Endometrial microvascular endothelial cells (primary cell): ENCODE results near the gene ATP2B1. TPM values are rescaled to one million over a fixed set of nuclear protein-coding genes. Genes with fewer than 3 reads are reported as not detected.

Experiments used
- in situ Hi-C: cut with HindIII; loops from 2 replicates; pipeline ENCODE4 v1.10.0; 2017; ENCODE audit warnings: low sequenced_read_pairs, low pct_unique_long_range_greater_than_20kb; ENCODE audit errors: inconsistent ontology term
- total RNA-seq: library from RNA; depleted of rRNA; stranded (reverse); fragments of >200 nt; gene quantifications from one replicate; pipeline ENCODE4 v1.2.3, GENCODE V29; 2015; ENCODE audit errors: inconsistent ontology term

Gene ATP2B1
- total RNA-seq, 1 donor from 2014 or later, result 60.2 TPM

- in situ Hi-C loops, result no loop called here
These were observed 140.9 kb downstream of the ATP2B1 start for GRCh38 chr12:89567691-89568239.

GRCh38 chr12:89566615-89567014 is 142.0 kb downstream of the ATP2B1 start:
- in situ Hi-C loops, result no loop called here

GRCh38 chr12:89565002-89565401 is 143.6 kb downstream of the ATP2B1 start:
- in situ Hi-C loops, result no loop called here

- in situ Hi-C loops, result no loop called here
These were observed 148.9 kb downstream of the ATP2B1 start for GRCh38 chr12:89559753-89560152.

- in situ Hi-C loops, result no loop called here
These were observed 151.7 kb downstream of the ATP2B1 start for GRCh38 chr12:89556976-89557375.

GRCh38 chr12:89552376-89552775 is 156.3 kb downstream of the ATP2B1 start:
- in situ Hi-C loops, result no loop called here

GRCh38 chr12:89551747-89552146 is 156.9 kb downstream of the ATP2B1 start:
- in situ Hi-C loops, result no loop called here

- in situ Hi-C loops, result no loop called here
These were observed 161.5 kb downstream of the ATP2B1 start for GRCh38 chr12:89547101-89547500.

GRCh38 chr12:89546151-89546550 is 162.5 kb downstream of the ATP2B1 start:
- in situ Hi-C loops, result no loop called here

- in situ Hi-C loops, result no loop called here
These were observed 163.9 kb downstream of the ATP2B1 start for GRCh38 chr12:89544681-89545184.

- in situ Hi-C loops, result no loop called here
These were observed 164.6 kb downstream of the ATP2B1 start for GRCh38 chr12:89544022-89544421.

GRCh38 chr12:89542912-89543592 is 165.6 kb downstream of the ATP2B1 start:
- in situ Hi-C loops, result no loop called here

GRCh38 chr12:89542236-89542635 is 166.4 kb downstream of the ATP2B1 start:
- in situ Hi-C loops, result no loop called here

GRCh38 chr12:89540586-89540985 is 168.1 kb downstream of the ATP2B1 start:
- in situ Hi-C loops, result no loop called here

- in situ Hi-C loops, result no loop called here
These were observed 169.0 kb downstream of the ATP2B1 start for GRCh38 chr12:89539426-89540223.

- in situ Hi-C loops, result no loop called here
These were observed 169.7 kb downstream of the ATP2B1 start for GRCh38 chr12:89538897-89539296.
